Nucleus accumbens (tissue), 56 donors: ENCODE measurements around the gene TCTN2.

Experiments
- DNase-seq, 56 donors: peaks; one replicate each; lab custom pipeline; 2025; lab: John Stamatoyannopoulos, UW

TCTN2 gene

DNA sequence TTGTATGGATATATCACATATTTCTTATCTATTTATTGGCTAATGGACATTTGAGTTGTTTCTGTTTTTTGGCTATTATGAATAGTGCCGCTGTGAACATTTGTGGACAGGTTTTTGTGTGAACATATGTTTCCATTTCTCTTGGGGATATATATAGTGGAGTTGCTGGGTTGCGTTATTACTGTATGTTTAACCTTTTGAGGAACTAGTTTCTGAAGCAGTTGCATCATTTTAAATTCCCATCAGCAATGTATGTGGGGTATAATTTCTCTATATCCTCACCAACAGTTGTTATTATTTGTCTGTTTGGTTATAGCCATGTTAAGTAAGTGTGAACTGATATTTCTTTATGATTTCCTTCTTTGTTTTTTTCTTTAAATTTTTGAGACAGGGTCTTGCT is 10.7 kb downstream of the TCTN2 start:
- DNase-seq = no peak

DNA sequence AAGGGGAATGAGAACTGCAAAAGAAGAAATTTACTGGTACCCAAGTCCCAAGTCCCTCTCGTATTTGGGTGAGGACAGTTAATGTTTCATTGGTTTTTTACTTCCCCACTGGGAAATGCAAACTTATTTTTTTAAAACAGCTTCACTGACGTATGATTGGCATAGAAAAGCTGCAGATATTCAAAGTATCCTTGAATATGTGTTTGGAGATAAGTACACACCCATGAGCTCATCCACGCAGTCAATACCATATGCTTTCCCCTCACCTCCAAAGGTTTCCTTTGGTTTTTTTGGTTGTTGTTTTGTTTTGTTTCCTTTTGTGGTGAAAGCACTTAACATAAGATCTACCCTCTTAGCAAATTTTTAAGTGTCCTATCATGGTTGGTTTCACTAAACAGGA is 13.1 kb downstream of the TCTN2 start:
- DNase-seq = no peak

DNA sequence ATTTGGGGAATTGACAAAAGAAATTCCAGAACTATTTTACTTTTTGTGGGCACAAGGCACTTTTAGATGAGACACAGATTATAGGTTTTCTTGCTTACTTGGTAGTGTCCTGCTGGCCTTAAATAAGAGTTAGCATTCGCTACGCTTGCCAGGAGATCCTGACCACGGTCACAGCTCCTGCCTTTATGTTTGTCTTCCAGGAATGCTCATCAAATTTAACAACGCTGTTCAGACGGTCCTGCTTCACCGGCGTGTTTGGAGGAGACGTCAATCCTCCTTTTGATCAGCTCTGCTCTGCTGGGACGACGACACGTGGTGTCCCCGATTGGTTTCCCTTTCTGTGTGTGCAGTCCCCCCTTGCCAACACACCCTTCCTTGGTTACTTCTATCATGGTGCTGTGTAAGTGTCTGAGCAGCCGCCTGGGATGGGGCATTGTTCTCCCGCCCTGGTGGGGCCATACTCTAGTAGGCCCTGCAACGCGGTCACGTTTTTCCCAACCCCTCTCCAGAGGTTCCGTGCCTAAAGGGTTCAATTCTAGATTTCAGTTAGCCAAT is 15.8 kb downstream of the TCTN2 start:
- DNase-seq = no peak

DNA sequence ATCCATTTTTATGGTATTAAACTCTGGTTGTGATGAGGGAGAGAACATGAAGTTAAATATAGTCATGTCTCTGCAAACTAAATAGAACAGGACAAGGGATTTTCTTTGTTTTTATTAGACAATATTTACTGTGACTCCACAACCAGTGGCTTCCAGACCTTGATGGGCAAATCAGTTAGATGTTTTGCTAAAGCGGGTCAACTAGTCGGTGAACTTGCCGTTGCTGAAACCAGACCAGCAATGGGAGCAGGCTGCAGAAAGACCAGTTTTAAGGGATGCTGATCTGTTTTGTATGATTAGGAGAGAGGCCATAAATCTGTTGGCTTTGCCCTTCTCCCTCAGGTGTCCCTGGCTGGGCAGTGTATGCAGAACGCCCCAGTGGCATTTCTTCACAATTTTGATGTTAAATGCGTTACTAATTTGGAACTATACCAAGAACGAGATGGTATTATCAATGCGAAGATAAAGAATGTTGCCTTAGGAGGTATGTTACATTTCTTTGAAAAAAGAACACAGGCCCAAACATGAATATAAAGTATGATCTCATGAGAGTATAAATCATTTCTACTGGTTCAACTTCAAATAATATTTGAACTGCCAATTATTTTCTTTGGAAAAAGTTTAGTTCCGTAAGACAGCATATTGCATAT is 19.4 kb downstream of the TCTN2 start:
- DNase-seq = no peak

DNA sequence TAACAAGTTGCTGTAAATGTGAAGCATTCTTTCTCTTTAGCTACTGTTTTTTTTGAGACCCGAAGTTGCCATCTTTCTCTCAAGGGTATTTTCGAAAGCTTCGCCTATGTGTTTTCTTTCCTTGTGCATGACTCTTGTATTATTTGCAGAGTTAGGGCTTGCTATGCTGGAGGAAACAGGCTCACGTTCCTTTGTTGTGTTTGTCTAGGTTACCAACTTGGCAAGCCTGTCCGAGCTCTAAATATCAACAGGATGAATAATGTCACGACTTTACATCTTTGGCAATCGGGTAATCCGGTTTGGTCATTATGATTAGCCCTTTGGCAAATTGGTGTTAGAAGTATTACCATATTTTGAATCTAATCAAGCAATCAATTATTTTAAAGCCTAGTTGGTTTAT is 25.3 kb downstream of the TCTN2 start:
- no peak for DNase-seq

DNA sequence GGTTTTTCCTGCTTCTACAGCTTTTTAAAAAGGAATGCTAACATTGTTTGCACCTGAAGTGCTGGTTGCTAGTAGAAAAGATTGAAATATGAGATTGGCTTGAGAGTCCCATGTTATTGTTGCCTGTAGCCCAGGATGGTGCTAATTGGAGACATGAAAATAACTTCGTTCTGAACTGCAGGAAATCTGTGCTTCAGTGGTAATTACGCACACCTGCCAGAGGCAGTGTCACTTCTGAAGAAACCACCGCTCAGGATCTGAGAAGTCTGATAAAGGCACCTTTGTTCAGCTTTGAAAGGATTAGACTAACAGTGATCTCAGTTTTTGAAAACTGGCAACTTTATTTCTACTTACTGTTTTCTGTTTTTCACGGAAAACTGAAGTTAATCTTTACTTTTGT is 25.7 kb downstream of the TCTN2 start:
- peak in 1 of 56 donors; percentile 3 for DNase-seq

DNA sequence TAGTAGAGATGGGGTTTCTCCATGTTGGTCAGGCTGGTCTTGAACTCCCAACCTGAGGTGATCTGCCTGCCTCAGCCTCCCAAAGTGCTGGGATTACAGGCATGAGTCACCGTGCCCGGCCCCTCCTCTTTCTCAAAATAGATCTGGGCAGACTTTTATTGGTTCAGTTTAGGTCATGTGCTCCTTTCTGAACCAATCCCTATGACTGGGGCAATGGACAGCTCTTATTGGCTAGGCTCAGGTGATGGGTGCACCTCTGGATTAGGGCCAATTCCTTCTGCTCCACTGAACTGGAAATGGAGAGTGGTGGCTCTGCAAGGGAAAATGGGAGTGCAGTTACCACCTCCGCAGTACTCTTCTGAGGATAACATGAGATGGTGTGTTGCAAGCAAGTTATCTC is 35.0 kb downstream of the TCTN2 start:
- DNase-seq = no peak

DNA sequence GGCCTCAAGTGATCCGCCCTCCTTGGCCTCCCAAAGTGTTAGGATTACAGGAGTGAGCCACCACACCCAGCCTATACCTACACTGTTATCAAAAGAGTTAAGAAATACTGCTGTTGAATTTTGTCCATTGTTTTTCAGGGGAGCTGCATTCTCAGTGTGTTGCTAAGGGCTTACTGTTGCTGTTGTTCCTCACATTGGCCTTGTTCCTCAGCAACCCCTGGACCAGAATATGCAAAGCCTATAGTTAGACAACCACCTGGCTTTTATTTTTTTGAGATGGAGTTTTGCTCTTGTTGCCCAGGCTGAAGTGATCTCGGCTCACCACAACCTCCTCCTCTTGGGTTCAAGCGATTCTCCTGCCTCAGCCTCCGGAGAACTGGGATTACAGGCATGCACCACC is 36.6 kb downstream of the TCTN2 start:
- no peak for DNase-seq

DNA sequence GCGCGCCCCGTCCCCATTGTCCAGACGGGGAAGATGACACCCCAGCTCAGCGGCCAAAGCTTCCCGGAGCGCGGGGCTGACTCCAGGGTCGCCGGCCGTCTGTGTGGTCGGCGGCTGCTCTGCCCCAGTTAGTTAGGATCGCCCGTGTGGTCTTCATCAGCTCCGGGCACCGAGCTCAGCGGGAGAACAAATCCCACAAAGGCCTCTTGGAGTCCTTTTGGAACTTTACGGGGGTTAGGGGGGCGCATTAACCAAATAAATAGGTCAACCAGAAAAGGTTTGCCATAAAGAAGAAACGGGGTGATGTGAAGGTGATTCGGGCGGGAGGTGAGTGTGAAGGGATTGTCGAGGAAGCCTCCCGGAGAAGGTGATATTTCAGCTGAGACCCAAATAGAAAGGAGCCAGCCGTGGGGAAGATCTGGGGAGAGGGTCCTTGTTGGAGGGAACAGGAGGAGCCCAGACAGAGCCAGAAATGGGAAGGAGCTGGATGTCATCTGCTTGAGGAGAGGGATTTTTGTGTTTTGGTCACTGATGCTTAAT is 41.9 kb downstream of the TCTN2 start:
- DNase-seq = peak in 2 of 56 donors; percentile 31 to 34

DNA sequence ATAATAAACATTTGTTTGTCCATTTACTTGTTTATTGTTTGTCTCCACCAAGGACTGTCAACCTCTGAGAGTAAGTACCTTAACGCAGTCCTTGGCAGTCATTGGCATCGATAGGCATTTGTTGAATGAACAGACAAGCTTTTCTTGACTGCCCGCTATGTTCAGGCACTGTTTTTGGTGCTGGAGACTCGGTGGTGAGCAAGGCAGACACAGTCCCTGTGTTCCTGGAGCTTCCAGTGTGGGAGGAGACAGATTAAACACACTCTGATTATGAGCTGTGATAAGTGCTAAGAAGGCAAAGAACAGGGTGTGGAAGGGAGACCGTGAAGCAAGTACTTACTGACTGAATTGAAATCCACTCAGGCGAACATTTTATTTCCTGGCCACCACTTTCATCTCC is 42.5 kb downstream of the TCTN2 start:
- DNase-seq = peak in 1 of 56 donors; percentile 8

DNA sequence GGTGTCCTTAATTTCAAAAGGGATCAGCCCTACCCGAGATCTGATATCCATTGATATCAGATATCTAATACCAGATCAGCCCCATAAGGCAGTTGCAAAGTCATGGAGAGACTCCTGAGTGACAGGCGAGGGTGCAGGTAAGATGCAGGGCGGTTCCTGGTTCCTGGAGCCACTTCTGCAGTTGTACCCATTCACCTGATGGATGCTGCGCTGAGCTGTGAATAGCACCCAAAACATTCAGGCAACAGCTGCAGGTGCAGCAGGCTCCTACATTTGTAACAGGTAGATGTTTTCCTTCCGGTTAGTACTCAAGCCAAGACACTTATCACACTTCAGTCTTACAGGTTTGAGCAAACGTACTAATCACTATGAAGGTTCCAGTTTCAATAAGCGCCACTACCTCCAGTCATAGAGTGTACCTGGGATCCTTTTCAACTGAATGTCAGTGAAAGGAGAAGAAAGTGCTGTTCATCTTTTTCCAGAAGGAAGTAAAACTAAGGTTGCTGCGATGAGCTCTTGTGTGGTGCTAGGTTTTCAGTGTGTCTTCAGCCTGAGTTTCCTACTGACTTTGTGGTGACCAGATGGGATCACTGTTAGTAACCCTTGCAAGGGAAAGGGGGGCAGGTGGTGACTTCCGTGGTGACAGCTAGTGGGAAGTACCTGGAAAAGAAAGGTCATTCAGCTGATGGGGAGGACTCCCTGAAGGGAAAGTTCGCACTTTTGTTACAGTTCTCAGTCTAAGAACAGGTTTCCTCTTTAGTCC is 43.1 kb downstream of the TCTN2 start:
- no peak for DNase-seq

DNA sequence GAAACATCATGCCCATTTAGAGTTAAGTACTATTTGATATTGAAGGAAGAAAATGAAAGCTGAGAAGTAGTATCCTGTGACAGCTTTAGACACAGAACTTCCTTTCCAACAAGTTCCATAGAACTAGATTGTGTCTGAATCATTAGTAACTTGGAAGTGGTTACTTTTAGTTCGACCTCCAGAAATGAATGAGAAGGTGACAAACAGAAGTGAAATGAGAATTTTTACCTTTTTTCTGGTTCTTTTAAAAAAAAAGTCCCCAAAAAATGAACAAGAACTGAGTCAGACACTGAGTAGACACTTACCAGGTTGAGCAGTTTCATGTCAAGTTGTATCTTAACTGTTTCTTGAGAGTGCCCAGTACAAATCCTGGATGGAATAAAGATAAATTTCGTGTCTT is 44.3 kb downstream of the TCTN2 start:
- DNase-seq = no peak

DNA sequence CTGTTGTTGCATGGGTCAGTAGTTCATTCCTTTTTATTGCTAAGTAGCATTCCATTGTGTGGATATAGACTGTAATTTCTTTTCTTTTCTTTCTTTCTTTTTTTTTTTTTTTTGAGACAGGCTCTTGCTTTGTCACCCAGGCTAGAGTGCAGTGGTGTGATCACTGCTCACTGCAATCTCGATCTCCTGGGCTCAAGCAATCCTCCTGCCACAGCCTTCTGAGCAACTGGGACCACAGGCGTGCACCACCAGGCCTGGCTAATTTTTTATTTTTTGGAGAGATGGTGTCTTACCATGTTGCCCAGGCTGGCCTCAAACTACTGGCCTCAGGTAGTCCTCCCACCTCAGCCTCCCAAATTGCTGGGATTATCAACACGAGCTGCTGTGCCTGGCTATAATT is 46.4 kb downstream of the TCTN2 start:
- no peak for DNase-seq

DNA sequence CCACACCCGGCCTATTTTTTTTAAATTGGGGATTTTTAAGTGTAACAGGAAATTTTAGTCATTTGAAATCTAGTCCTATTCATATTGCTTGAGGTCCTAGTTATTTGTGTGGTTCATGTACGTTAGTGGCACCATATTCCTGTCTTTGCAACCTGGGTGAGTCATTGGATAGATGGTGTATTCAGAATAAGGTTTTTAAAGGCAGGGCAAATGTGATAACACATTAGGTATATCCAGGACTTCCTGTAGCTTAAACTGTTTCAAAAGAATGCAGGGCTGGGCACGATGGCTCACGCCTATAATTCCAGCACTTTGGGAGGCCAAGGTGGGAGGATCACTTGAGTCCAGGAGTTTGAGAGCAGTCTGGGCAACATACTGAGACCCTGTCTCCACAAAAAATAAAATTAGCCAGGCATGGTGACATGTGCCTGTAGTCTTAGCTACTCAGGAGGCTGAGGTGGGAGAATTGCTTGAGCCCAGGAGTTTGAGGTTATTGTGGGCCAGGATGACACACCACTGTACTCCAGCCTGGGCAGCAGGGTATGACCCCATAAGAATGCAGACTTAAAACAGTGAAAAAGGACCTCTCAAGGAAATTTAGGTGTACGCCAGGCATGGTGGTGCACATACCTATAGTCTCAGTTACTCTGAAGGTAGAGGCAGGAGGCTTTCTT is 49.4 kb downstream of the TCTN2 start:
- DNase-seq = no peak

DNA sequence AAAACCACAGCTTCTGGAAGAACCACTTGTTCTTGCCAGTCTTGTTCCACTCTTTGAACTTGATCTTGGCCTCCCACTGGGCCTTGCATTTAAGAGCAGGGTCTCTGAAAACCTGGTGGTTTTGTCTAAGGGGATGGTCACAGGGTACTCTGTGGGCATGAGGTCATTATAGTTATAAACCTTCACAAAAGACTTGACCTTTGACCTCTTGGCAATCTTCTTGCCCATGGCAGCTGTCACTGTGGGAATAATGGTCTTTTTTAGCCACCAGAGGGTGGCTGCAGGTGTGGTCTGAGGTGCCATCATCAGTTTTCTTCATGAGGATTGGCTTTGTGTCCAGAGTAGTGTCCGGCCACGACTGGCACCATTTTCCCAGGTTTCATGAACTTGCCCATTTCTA is 50.3 kb downstream of the TCTN2 start:
- no peak for DNase-seq

DNA sequence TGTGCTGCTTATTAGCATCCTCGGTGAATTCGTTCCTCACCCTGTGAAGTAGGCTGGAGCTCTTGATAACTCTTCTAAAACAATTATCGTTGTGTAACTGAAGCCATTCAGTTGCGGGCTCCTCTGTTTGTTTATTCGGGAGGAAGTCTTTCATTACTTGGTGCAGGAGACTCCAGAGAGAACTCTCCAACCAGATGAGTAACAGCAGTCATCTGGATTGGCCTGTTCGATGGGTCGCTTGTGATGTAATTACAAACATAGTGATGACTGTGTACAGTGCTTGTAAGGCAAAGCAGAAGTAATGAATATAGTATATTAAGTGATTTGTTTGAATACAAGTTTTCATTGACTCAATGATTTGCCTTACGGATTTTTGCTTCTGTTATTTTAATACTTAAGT is 52.1 kb downstream of the TCTN2 start:
- no peak for DNase-seq

DNA sequence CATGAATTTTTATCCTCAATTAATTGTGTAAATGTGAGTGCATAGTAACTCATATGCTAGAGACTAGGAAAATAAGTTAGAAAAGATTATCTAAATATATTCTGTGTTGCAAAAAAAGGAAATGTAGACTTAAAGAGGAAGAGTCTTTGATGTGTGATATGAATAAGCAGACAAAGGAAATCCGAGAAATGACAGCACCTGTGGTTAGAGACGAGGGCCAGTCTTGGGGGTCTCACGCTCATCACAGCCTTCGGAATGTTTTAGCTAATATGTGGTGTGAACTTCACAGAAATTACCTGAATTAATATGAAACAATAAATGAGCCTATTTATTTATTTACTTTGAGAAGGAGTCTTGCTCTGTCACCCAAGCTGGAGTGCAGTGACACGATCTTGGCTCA is 52.9 kb downstream of the TCTN2 start:
- no peak for DNase-seq

DNA sequence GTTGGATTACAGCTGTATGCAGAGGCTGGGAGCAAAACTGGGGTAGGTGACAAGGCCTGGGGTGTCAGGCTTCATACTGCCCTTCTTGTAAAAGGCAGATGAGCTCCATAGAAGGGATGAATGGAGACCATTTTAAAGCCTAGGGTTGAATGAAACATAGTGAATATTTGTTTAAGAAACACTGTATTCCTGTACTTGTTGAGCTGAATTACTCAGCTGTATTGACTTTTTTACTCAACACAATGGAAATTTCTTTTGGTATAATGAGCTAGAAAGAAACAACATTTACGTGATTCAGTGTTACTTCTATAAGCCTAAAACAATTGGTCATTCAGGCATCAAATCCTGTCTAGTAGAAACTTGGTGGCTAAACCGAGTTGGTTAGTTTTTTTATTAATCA is 55.3 kb downstream of the TCTN2 start:
- DNase-seq = no peak

DNA sequence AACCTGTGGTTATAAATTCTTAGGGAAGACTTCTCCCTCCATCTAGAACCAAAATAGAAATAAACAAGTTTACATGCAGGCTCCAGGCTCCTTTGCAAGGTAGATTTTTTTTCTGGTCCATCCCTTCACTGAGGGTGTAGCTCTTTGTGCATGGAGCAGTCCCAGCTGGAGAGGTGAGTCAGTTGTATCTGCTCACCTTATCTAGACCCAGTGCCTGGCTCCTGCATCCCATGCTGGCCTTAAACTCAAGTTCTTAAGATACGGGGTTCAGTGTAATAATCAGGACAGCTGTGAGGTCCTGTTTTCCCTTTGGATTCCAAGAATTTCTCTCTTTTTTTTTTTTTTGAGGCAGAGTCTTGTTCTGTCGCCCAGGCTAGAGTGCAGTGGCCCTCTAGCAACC is 56.0 kb downstream of the TCTN2 start:
- DNase-seq = no peak

DNA sequence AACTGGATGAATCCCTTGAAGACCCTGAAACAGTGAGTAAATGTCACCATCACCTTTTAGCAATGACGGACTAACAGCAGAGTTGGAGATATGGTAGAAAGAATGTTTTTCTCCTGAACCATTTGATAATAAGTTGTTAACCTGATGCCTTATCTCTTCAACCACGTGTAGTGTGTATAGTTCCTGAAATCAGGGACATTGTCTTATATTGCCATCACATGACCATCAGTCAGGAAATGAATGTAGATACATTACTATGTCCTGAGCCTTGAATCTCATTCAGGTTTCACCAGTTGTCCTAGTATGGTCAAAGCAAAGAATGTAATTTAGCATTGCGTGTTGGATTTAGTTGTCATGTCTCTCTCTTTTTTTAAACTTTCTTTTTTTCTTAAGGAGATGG is 57.0 kb downstream of the TCTN2 start:
- DNase-seq = no peak

DNA sequence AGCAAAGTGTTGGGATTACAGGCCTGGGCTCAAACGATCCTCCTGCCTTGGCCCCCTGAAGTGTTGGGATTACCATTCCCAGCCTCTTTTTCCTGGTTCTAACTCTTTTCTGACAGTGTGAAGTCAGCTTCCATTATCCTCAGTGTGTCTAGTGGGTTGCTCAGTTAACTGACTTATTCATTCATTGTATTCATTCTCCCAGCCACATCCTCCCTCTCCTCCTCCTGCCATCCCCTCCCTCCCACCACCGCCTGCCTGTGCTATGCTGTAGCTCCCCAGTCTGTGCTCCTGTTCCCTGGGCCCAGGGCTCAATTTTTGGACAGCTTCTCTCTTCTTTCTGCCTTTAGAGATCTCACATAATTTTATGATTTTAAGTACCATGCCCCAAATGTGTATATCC is 60.7 kb downstream of the TCTN2 start:
- peak in 1 of 56 donors; percentile 11 for DNase-seq
